ENCODE measurements around the gene HOXC6. TPM values are rescaled to one million over a fixed set of nuclear protein-coding genes. Genes with fewer than 3 reads are reported as not detected.

HOXC6 gene
- total and polyA plus RNA-seq, 9 of the 15 experiments (the other 6 are each of a cell fraction or from before 2014, with no cell fraction given): 0.06 to 4.0 (median 1.4) TPM

DNA sequence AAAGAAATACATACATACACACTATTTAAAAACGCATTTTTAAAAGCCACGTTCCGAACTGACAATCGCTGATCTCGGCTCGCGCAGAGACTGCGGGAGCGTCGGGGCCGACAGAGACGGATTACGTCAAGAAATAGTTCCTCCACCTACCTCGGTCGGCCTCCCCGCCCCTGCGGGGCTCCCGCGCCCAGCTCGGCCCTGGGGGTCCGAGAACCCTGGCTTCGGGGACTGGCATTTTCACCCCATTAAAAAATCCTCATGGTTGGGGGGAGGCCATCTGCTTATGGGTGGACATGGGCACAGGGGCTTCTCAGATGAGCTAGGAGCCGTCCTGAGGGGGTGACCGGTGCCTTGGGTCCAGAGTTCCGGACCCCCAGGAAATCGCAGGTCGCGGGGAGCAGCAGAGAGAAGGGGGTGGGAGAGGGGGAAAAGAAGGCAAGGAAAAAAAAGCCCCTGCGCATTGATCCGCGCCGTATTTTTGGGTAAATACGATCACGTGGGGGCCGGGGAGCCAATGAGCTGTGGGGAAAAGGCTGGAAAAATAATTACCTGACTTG, 28.6 kb upstream of the HOXC6 start (continued):
- TF ChIP-seq PTTG1 (tag; IDR thresholded peaks at IDR 0.05; ENCODE audit: low read depth) (no peak), MBD2 (IDR thresholded peaks at IDR 0.05; ENCODE audit: borderline replicate concordance, low read depth) (no peak), MTA3 (IDR thresholded peaks at IDR 0.05; ENCODE audit: borderline replicate concordance) (no peak), GTF2F1 (IDR thresholded peaks at IDR 0.05; ENCODE audit: low read depth, low read length) (0 out of 2 replicates have a peak, but pooled peaks have one; percentile 45), MED1 (CRISPR knock-in tag; IDR thresholded peaks at IDR 0.05; ENCODE audit: borderline replicate concordance) (no peak), HDAC8 (tag; IDR thresholded peaks at IDR 0.05) (no peak), MCM2 (IDR thresholded peaks at IDR 0.05; ENCODE audit: low read depth) (no peak), ZBTB8A (IDR thresholded peaks at IDR 0.05; ENCODE audit: partially characterized antibody) (no peak), RHOXF2B (CRISPR knock-in tag; conservative IDR thresholded peaks at IDR 0.05) (no peak), RFX1 (IDR thresholded peaks at IDR 0.05) (no peak), POLR2H (tag; IDR thresholded peaks at IDR 0.05; ENCODE audit: low read depth) (no peak), ZNF174 (CRISPR knock-in tag; IDR thresholded peaks at IDR 0.05) (no peak)
- TF ChIP-seq, protein P1, sequence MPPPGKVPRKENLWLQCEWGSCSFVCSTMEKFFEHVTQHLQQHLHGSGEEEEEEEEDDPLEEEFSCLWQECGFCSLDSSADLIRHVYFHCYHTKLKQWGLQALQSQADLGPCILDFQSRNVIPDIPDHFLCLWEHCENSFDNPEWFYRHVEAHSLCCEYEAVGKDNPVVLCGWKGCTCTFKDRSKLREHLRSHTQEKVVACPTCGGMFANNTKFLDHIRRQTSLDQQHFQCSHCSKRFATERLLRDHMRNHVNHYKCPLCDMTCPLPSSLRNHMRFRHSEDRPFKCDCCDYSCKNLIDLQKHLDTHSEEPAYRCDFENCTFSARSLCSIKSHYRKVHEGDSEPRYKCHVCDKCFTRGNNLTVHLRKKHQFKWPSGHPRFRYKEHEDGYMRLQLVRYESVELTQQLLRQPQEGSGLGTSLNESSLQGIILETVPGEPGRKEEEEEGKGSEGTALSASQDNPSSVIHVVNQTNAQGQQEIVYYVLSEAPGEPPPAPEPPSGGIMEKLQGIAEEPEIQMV (tag; conservative IDR thresholded peaks at IDR 0.05; ENCODE audit: low read depth): no peak
- TF ChIP-seq, protein P2, sequence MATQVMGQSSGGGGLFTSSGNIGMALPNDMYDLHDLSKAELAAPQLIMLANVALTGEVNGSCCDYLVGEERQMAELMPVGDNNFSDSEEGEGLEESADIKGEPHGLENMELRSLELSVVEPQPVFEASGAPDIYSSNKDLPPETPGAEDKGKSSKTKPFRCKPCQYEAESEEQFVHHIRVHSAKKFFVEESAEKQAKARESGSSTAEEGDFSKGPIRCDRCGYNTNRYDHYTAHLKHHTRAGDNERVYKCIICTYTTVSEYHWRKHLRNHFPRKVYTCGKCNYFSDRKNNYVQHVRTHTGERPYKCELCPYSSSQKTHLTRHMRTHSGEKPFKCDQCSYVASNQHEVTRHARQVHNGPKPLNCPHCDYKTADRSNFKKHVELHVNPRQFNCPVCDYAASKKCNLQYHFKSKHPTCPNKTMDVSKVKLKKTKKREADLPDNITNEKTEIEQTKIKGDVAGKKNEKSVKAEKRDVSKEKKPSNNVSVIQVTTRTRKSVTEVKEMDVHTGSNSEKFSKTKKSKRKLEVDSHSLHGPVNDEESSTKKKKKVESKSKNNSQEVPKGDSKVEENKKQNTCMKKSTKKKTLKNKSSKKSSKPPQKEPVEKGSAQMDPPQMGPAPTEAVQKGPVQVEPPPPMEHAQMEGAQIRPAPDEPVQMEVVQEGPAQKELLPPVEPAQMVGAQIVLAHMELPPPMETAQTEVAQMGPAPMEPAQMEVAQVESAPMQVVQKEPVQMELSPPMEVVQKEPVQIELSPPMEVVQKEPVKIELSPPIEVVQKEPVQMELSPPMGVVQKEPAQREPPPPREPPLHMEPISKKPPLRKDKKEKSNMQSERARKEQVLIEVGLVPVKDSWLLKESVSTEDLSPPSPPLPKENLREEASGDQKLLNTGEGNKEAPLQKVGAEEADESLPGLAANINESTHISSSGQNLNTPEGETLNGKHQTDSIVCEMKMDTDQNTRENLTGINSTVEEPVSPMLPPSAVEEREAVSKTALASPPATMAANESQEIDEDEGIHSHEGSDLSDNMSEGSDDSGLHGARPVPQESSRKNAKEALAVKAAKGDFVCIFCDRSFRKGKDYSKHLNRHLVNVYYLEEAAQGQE (IDR thresholded peaks at IDR 0.05; ENCODE audit: borderline replicate concordance): peak; percentile 62
- TF ChIP-seq, protein P2 (CRISPR knock-in tag; IDR thresholded peaks at IDR 0.05; ENCODE audit: low read depth): no peak
- TF ChIP-seq, protein P3, sequence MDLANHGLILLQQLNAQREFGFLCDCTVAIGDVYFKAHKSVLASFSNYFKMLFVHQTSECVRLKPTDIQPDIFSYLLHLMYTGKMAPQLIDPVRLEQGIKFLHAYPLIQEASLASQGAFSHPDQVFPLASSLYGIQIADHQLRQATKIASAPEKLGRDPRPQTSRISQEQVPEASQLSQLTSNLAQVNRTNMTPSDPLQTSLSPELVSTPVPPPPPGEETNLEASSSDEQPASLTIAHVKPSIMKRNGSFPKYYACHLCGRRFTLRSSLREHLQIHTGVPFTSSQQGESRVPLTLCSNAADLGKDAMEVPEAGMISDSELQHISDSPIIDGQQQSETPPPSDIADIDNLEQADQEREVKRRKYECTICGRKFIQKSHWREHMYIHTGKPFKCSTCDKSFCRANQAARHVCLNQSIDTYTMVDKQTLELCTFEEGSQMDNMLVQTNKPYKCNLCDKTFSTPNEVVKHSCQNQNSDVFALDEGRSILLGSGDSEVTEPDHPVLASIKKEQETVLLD (IDR thresholded peaks at IDR 0.05): peak; percentile 42; the same call in 1 of the 2 replicates
- TF ChIP-seq, protein P4, sequence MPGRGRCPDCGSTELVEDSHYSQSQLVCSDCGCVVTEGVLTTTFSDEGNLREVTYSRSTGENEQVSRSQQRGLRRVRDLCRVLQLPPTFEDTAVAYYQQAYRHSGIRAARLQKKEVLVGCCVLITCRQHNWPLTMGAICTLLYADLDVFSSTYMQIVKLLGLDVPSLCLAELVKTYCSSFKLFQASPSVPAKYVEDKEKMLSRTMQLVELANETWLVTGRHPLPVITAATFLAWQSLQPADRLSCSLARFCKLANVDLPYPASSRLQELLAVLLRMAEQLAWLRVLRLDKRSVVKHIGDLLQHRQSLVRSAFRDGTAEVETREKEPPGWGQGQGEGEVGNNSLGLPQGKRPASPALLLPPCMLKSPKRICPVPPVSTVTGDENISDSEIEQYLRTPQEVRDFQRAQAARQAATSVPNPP (IDR thresholded peaks at IDR 0.05; ENCODE audit: borderline replicate concordance, insufficient read depth, insufficient read length): no peak
